Measurements from ENCODE around the gene GPRC5A.

DNA sequence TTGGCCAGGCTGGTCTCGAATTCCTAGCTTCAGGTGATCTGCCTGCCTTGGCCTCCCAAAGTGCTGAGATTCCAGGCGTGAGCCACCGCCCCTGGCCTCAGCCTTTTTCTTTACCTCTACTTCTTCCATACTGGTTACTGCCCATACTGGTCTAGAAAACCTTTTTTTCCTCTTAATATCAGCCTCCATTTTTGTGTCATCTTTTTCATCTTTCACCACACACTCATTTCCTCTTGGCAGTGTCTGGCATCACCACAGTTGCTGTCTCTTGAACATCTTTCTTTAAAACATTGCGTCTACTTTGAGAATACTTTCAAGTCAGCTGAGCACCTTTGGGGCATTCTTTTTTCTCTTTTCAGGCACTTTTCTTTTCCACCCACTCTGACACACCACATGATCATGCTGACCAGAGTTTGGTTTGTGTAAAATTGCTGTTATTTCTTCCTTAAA lies 45.5 kb upstream of the GPRC5A start:
- no peak for TF ChIP-seq POLR2A (IDR thresholded peaks at IDR 0.05)
- TF ChIP-seq, protein P1, sequence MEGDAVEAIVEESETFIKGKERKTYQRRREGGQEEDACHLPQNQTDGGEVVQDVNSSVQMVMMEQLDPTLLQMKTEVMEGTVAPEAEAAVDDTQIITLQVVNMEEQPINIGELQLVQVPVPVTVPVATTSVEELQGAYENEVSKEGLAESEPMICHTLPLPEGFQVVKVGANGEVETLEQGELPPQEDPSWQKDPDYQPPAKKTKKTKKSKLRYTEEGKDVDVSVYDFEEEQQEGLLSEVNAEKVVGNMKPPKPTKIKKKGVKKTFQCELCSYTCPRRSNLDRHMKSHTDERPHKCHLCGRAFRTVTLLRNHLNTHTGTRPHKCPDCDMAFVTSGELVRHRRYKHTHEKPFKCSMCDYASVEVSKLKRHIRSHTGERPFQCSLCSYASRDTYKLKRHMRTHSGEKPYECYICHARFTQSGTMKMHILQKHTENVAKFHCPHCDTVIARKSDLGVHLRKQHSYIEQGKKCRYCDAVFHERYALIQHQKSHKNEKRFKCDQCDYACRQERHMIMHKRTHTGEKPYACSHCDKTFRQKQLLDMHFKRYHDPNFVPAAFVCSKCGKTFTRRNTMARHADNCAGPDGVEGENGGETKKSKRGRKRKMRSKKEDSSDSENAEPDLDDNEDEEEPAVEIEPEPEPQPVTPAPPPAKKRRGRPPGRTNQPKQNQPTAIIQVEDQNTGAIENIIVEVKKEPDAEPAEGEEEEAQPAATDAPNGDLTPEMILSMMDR (IDR thresholded peaks at IDR 0.05) = no peak

Data from tibial nerve (tissue), 3 donors.